NCI-H1436 (cell line): Measurements from ENCODE around the gene SUB1.

Experiments used
- DNase-seq: peaks from one replicate; lab custom pipeline; 2025; lab: John Stamatoyannopoulos, UW

SUB1 gene

DNA sequence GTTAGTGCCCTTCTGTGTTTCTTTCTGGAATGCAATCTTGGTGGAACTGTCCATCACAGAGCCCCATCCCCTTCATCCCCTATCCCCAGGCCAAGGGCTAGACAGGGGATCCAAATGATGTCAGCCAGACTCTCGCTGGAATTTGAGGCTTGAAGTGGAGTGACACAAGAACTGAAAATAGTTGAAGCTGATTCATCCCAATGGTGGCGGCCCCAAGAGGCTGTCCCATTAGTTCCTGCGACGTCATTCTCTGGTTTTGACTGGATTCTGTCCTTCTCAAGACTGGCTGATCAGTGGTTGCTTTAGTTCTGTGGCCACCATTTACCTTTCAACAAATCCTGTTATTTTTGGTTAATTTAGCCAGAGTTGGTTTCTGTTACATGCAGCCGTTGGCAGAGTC is 59.9 kb downstream of the SUB1 start:
- DNase-seq = no peak

DNA sequence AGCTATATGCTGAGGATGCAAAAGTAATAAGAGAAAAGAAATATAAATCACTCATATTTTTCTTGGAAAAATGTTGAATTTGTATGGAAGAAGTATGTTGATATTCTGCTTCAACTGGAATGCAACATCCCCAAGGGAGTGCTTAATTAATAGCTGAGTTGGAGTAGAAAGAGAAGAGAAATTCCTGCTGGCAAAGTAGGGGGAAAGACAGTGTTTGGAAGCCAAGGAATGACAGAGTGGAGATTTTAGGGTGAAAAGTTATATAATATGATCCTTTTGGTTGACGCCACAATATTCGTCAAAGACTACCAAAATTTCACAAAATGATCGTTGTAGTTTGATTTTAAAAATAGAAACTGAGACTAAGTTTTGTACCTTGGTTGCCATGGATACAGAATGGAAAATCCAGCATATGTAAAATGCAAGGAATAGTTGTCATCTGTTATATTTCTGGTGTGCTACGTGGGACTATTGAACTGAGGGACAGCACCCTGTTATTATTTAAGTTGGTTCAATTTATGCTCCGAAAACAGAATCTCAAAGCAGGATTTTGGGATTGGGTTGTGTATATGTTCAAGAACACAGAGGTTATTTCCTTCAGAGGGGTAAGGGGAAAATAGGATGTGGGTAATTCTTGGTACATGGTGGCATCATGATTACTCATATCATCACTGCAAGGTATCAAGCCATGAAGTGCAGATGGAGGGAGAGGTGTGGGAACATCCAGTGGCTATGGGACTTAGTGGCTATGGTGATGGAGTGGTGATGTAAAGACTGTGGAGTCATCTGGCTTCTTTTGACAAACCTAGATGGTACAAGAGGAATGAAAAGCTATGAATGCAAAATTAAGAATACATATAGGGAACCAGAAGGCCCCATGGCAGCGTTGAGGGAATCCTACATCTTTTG is 61.0 kb downstream of the SUB1 start:
- no peak for DNase-seq

DNA sequence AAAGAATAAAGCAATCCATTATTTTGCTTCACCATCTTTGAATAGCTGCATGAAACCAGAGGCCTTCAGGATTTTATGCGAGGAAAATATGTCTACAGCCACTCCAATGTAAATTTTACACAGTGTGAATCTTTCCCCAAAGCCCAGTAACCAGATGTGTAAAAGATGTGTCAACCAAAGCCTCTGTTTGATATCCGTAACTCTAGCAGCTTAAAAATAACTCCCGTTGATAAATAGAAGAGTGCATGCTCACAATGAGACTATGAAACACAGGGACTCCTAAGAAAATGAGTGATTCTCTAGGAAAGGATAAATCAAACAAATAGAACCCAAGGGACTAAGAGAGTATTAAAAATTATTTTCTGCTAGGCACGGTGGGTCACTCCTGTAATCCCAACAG is 65.7 kb downstream of the SUB1 start:
- DNase-seq = no peak

DNA sequence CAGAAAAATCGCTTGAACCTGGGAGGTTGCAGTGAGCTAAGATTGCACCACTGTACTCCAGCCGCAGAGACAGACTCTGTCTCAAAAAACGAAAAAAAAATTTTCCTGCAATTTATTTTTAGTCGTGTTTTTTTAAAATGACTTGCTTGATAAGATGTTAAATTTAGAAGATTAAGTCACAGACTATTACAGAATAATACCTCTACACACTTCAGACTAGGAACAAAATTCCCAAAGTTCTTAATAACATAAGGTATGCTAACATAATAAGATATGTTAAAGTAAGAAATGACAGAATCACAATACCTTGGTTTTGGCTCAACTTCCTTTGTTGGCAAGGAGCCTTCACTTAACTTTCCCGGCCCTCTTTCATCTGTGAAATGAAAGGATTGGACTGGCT is 66.3 kb downstream of the SUB1 start:
- DNase-seq = no peak
